IPS-11a (cell line): ENCODE data around the gene GSN.

ENCODE experiments used
- H3K4me3 ChIP-seq: one replicate; pipeline ENCODE4 v1.5.1; 2013; ENCODE audit warnings: low read depth, low read length, control low read depth

Gene GSN

GRCh38 chr9:121348221-121348620 lies 80.3 kb downstream of the GSN start:
- no peak overlapping the region for H3K4me3 ChIP-seq

GRCh38 chr9:121349009-121349408 lies 81.0 kb downstream of the GSN start:
- H3K4me3 ChIP-seq = no peak overlapping the region

GRCh38 chr9:121350036-121350435 lies 82.1 kb downstream of the GSN start:
- H3K4me3 ChIP-seq = no peak overlapping the region

GRCh38 chr9:121350993-121351561 lies 83.1 kb downstream of the GSN start:
- no peak overlapping the region for H3K4me3 ChIP-seq

GRCh38 chr9:121353241-121354061 lies 85.5 kb downstream of the GSN start:
- H3K4me3 ChIP-seq = no peak overlapping the region

GRCh38 chr9:121354141-121354540 lies 86.2 kb downstream of the GSN start:
- H3K4me3 ChIP-seq = no peak overlapping the region

GRCh38 chr9:121354762-121355161 lies 86.8 kb downstream of the GSN start:
- H3K4me3 ChIP-seq = no peak overlapping the region

GRCh38 chr9:121357011-121357410 lies 89.0 kb downstream of the GSN start:
- no peak overlapping the region for H3K4me3 ChIP-seq

GRCh38 chr9:121358751-121359150 lies 90.8 kb downstream of the GSN start:
- no peak overlapping the region for H3K4me3 ChIP-seq

GRCh38 chr9:121359351-121360294 lies 91.7 kb downstream of the GSN start:
- H3K4me3 ChIP-seq = no peak overlapping the region

- no peak overlapping the region for H3K4me3 ChIP-seq
Observed at GRCh38 chr9:121360601-121361374, 92.8 kb downstream of the GSN start.

GRCh38 chr9:121362813-121363621 lies 95.1 kb downstream of the GSN start:
- H3K4me3 ChIP-seq = no peak overlapping the region

- H3K4me3 ChIP-seq = no peak overlapping the region
Observed at GRCh38 chr9:121363622-121363961, 95.6 kb downstream of the GSN start.

GRCh38 chr9:121364077-121364476 lies 96.1 kb downstream of the GSN start:
- no peak overlapping the region for H3K4me3 ChIP-seq

- H3K4me3 ChIP-seq = no peak overlapping the region
Observed at GRCh38 chr9:121364886-121365285, 96.9 kb downstream of the GSN start.

GRCh38 chr9:121365564-121365963 lies 97.6 kb downstream of the GSN start:
- H3K4me3 ChIP-seq = no peak overlapping the region

GRCh38 chr9:121366611-121367192 lies 98.7 kb downstream of the GSN start:
- H3K4me3 ChIP-seq = no peak overlapping the region

GRCh38 chr9:121367306-121368137 lies 99.6 kb downstream of the GSN start:
- no peak overlapping the region for H3K4me3 ChIP-seq

- no peak overlapping the region for H3K4me3 ChIP-seq
Observed at GRCh38 chr9:121368138-121368522, 100.2 kb downstream of the GSN start.
